H9 (cell line): Measurements from ENCODE around the gene LILRB3. TPM values are rescaled to one million over a fixed set of nuclear protein-coding genes. Genes with fewer than 3 reads are reported as not detected.

Experiments used
- DNase-seq: peaks from one replicate; pipeline ENCODE4 v3.0.0-alpha.2; 2017
- H2AFZ ChIP-seq: one replicate; pipeline ENCODE4 v1.6.1; 2013; ENCODE audit warnings: mild to moderate bottlenecking, low read length, control low read depth, moderate library complexity
- H2AK5ac ChIP-seq: 2 replicates; pipeline ENCODE4 v1.6.1; 2013; ENCODE audit warnings: low read length, control low read depth, mixed read lengths; ENCODE audit not compliant: insufficient read length
- H2BK120ac ChIP-seq: one replicate; pipeline ENCODE4 v1.6.1; 2013; ENCODE audit warnings: low read depth, mild to moderate bottlenecking, low read length, control low read depth, inconsistent platforms; ENCODE audit not compliant: poor library complexity, severe bottlenecking
- H2BK12ac ChIP-seq: 2 replicates; pipeline ENCODE4 v1.6.1; 2013; ENCODE audit warnings: low read length, control low read depth, mixed read lengths, low read depth; ENCODE audit not compliant: insufficient read length
- H2BK15ac ChIP-seq: 2 replicates; pipeline ENCODE4 v1.6.1; 2013; ENCODE audit warnings: low read depth, low read length, control low read depth
- H2BK20ac ChIP-seq: one replicate; pipeline ENCODE4 v1.6.1; 2013; ENCODE audit warnings: low read depth, mild to moderate bottlenecking, low read length, control low read depth, inconsistent platforms; ENCODE audit not compliant: poor library complexity, severe bottlenecking
- H2BK5ac ChIP-seq: 2 replicates; pipeline ENCODE4 v1.6.1; 2013; ENCODE audit warnings: low read length, control low read depth, mixed read lengths; ENCODE audit not compliant: insufficient read length
- H3K14ac ChIP-seq: 2 replicates; pipeline ENCODE4 v1.6.1; 2013; ENCODE audit warnings: low read length, control low read depth; ENCODE audit not compliant: insufficient read depth
- H3K18ac ChIP-seq: 2 replicates; pipeline ENCODE4 v1.6.1; 2013; ENCODE audit warnings: low read depth, mild to moderate bottlenecking, mixed read lengths, low read length, control low read depth; ENCODE audit not compliant: insufficient read length
- H3K23ac ChIP-seq: 2 replicates; pipeline ENCODE4 v1.6.1; 2013; ENCODE audit warnings: low read length, control low read depth, mixed read lengths, low read depth; ENCODE audit not compliant: insufficient read length
- H3K23me2 ChIP-seq: 2 replicates; pipeline ENCODE4 v1.6.1; 2013; ENCODE audit warnings: low read depth, mild to moderate bottlenecking, mixed read lengths, low read length, control low read depth; ENCODE audit not compliant: insufficient read length, poor library complexity, severe bottlenecking
- H3K27ac ChIP-seq: 2 replicates; pipeline ENCODE4 v1.5.1; 2013; ENCODE audit warnings: low read length, control low read depth, mixed read lengths, low read depth; ENCODE audit not compliant: insufficient read length
- H3K27me3 ChIP-seq: 2 replicates; pipeline ENCODE4 v1.6.1; 2013; ENCODE audit warnings: low read length, control low read depth, inconsistent platforms; ENCODE audit not compliant: insufficient read depth
- H3K4ac ChIP-seq: 2 replicates; pipeline ENCODE4 v1.6.1; 2013; ENCODE audit warnings: low read depth, mild to moderate bottlenecking, control low read depth, inconsistent platforms, low read length, moderate library complexity
- H3K4me1 ChIP-seq: 2 replicates; pipeline ENCODE4 v1.6.1; 2013; ENCODE audit warnings: low read length, control low read depth, inconsistent platforms; ENCODE audit not compliant: insufficient read depth
- H3K4me2 ChIP-seq: 2 replicates; pipeline ENCODE4 v1.6.1; 2013; ENCODE audit warnings: low read length, control low read depth, mixed read lengths; ENCODE audit not compliant: insufficient read length, insufficient read depth
- H3K56ac ChIP-seq: 2 replicates; pipeline ENCODE4 v1.6.1; 2013; ENCODE audit warnings: low read depth, mild to moderate bottlenecking, mixed read lengths, low read length, control low read depth; ENCODE audit not compliant: insufficient read length
- H3K79me1 ChIP-seq: 2 replicates; pipeline ENCODE4 v1.6.1; 2013; ENCODE audit warnings: low read depth, mild to moderate bottlenecking, moderate library complexity, low read length, control low read depth, inconsistent platforms; ENCODE audit not compliant: insufficient read depth, poor library complexity, severe bottlenecking
- H3K79me2 ChIP-seq: 2 replicates; pipeline ENCODE4 v1.6.1; 2013; ENCODE audit warnings: low read length, control low read depth, inconsistent platforms; ENCODE audit not compliant: insufficient read depth
- H3K9ac ChIP-seq: 2 replicates; pipeline ENCODE4 v1.6.1; 2013; ENCODE audit warnings: low read length, control low read depth, mixed read lengths; ENCODE audit not compliant: insufficient read length; ENCODE audit errors: extremely low read depth
- H3K9me3 ChIP-seq: one replicate; pipeline ENCODE4 v1.6.1; 2013; ENCODE audit warnings: low read depth, low read length, inconsistent platforms; ENCODE audit not compliant: control insufficient read depth
- H3T11ph ChIP-seq: one replicate; pipeline ENCODE4 v1.6.1; 2013; ENCODE audit warnings: mild to moderate bottlenecking, low read length, control low read depth, inconsistent platforms
- H4K20me1 ChIP-seq: one replicate; pipeline ENCODE4 v1.6.1; 2013; ENCODE audit not compliant: control insufficient read depth, insufficient read length, insufficient read depth
- H4K5ac ChIP-seq: 2 replicates; pipeline ENCODE4 v1.6.1; 2013; ENCODE audit warnings: low read depth, mild to moderate bottlenecking, mixed read lengths, low read length, control low read depth; ENCODE audit not compliant: insufficient read length
- H4K8ac ChIP-seq: replicated peaks from 2 replicates; pipeline ENCODE4 v1.6.1; 2013; ENCODE audit warnings: low read length, control low read depth, mixed read lengths, low read depth; ENCODE audit not compliant: insufficient read length
- H4K91ac ChIP-seq: 2 replicates; pipeline ENCODE4 v1.6.1; 2013; ENCODE audit warnings: low read depth, mild to moderate bottlenecking, moderate library complexity, mixed read lengths, low read length, control low read depth; ENCODE audit not compliant: insufficient read length
- H3K27ac Mint-ChIP-seq, 3 experiments: 2 replicates in 2 of 3; 3 replicates in 1 of 3; pipeline ENCODE4 v1.8.0; 2020 to 2021; ENCODE audit warnings: mixed read lengths in 3 of 3, mild to moderate bottlenecking in 1 of 3, moderate library complexity in 1 of 3
- H3K27me3 Mint-ChIP-seq: 2 replicates; pipeline ENCODE4 v1.8.0; 2021; ENCODE audit warnings: low read depth, mild to moderate bottlenecking, moderate library complexity, mixed read lengths
- H3K36me3 Mint-ChIP-seq, 3 experiments: 2 replicates in 2 of 3; 3 replicates in 1 of 3; pipeline ENCODE4 v1.8.0; 2020 to 2021; ENCODE audit warnings: low read depth in 3 of 3, mixed read lengths in 3 of 3; ENCODE audit not compliant: insufficient read depth in 1 of 3
- H3K4me1 Mint-ChIP-seq, 2 experiments: 2 replicates each; pipeline ENCODE4 v1.8.0; 2020; ENCODE audit warnings: mixed read lengths in 2 of 2
- H3K4me3 Mint-ChIP-seq, 2 experiments: 2 replicates in 1 of 2; 3 replicates in 1 of 2; pipeline ENCODE4 v1.8.0; 2020 to 2021; ENCODE audit warnings: mild to moderate bottlenecking in 2 of 2, mixed read lengths in 2 of 2, moderate library complexity in 1 of 2
- H3K9me3 Mint-ChIP-seq, 2 experiments: 2 replicates in 1 of 2; 3 replicates in 1 of 2; pipeline ENCODE4 v1.8.0; 2020; ENCODE audit warnings: mild to moderate bottlenecking in 2 of 2, mixed read lengths in 2 of 2, moderate library complexity in 1 of 2
- CTCF ChIP-seq: fragments of 200-600 bp; sonication (generic); conservative IDR thresholded peaks from 3 replicates; pipeline ENCODE4 v1.8.0; 2021; ENCODE audit warnings: antibody characterized with exemption, mild to moderate bottlenecking
- WGBS: extraction: QIAGEN DNeasy Blood & Tissue Kit; methylation state at CpG from one replicate; pipeline ENCODE4 v1.1.7; 2013; ENCODE audit warnings: missing lambda C conversion rate, low lambda C conversion rate, mixed read lengths; ENCODE audit not compliant: insufficient read length; ENCODE audit errors: extremely low coverage; 5-methylcytosine and 5-hydroxymethylcytosine counted together
- total RNA-seq: library from RNA; stranded (reverse); gene quantifications from 2 replicates; pipeline ENCODE4 v1.2.1, GENCODE V29; 2021

LILRB3 gene
- total RNA-seq, 1 experiment from 2014 or later = not detected

- H2BK20ac ChIP-seq = no peak overlapping the region
- H4K5ac ChIP-seq = no peak overlapping the region
- peak overlapping the region; percentile 95 to 98 for H3K4me3 Mint-ChIP-seq
- H3K36me3 Mint-ChIP-seq = peaks cover 77 to 82% (median 80%) of the 10 kb centered on the region in 3 experiments
- no peaks in the 10 kb centered on the region for H3K27me3 ChIP-seq
- peaks cover 49 to 73% of the 10 kb centered on the region in 2 experiments for H3K4me1 Mint-ChIP-seq
- no peak overlapping the region for H2BK15ac ChIP-seq
- peak overlapping the region; percentile 28 for H3K4me2 ChIP-seq
- no peak overlapping the region for H3K56ac ChIP-seq
- H3K23me2 ChIP-seq = peaks cover 7% of the 10 kb centered on the region
- no peak overlapping the region for H3K4ac ChIP-seq
- peaks cover 6% of the 10 kb centered on the region for H3K79me1 ChIP-seq
- H3K27ac ChIP-seq = no peak overlapping the region
- H3K4me1 ChIP-seq = peaks cover 3% of the 10 kb centered on the region
- no peak overlapping the region for H3K18ac ChIP-seq
- H2AFZ ChIP-seq = no peak overlapping the region
- H4K20me1 ChIP-seq = peaks cover 3% of the 10 kb centered on the region
- H3K27ac Mint-ChIP-seq = peak overlapping the region in 1 of 3 experiments; percentile 76; a peak in 2 of 7 replicates
- H3K79me2 ChIP-seq = peaks cover 39% of the 10 kb centered on the region
- H2BK12ac ChIP-seq = no peak overlapping the region
- H2AK5ac ChIP-seq = no peak overlapping the region
- H4K8ac ChIP-seq = no peak overlapping the region
- H3K9ac ChIP-seq = peak overlapping the region; percentile 29
- H3K14ac ChIP-seq = no peak overlapping the region
- H2BK120ac ChIP-seq = no peak overlapping the region
- no CpG with 5 or more reads among the region's 4 CpGs for WGBS
- no peaks in the 10 kb centered on the region for H3K9me3 ChIP-seq
- TF ChIP-seq CTCF = no peak
- H3K9me3 Mint-ChIP-seq = no peaks in the 10 kb centered on the region
- H2BK5ac ChIP-seq = no peak overlapping the region
- H3K27me3 Mint-ChIP-seq = no peaks in the 10 kb centered on the region; the same call in 1 of the 2 replicates
- H4K91ac ChIP-seq = no peak overlapping the region
- DNase-seq = no peak
- no peak overlapping the region for H3K23ac ChIP-seq
- no peak overlapping the region for H3T11ph ChIP-seq
Observed at GRCh38 chr19:54204767-54205468, 17.9 kb downstream of the LILRB3 start.
